Stimulated activated naive CD4-positive, alpha-beta T cell treated with Interleukin-2 at 50 U/mL for 16 hours (primary cell): ENCODE results near the gene CSPG5.

Experiments used
- DNase-seq: peaks from one replicate; lab custom pipeline; 2025; lab: John Stamatoyannopoulos, UW

Gene CSPG5

DNA sequence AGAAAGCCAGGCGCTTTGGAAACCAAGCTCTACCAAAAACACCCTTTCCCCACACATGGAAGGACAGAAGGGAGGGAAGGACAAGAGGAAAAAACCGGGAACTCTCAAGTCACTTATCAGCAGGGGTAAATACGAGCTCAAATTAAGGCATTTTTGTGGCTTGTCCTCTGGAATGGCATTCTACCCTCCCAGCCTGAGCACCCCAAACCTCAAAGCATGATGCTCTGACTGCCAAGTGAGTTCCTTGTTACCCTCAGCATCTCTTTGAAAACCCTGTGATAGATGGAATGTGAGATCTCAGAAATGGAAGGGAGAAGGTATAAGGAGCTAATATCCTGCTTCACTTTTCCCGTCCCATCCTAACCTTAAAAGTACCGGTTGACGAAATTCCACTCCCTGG, 8.1 kb upstream of the CSPG5 start:
- DNase-seq: no peak

DNA sequence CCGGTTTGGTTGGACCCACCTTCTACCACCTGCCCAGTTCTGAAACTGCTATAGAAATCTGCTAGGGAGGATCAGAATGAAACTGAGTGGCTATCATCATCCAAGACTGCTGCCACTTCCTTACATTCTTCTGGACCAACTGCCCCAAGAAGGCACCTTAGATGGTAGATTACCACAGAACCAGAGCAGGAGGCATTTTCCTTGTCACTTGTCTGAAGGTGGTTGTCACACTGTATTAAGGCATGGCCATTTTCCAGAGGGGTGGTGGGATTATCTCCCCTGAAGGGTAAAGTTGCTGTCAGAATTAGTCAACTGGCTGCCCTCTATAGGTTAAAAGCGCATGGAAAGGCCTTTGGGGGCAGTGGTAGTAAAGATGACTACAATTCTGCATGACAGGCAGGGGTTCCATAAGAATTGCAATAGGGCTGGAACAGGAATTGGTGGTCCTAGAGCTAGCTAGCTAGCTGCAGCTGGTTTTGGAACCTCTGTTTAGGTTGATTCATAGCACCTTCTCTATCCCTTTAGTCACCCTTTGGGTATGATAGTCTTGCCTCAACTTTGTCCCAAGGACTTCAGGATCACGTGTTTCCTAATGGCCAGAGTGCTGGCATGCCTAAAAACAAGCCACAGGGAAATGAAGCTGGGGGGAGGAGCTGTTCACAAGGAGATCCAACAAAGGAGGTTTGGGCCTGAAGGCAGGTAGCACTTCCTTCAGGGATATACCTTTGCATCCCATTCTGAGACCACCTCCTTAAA, 4.8 kb upstream of the CSPG5 start:
- no peak for DNase-seq

DNA sequence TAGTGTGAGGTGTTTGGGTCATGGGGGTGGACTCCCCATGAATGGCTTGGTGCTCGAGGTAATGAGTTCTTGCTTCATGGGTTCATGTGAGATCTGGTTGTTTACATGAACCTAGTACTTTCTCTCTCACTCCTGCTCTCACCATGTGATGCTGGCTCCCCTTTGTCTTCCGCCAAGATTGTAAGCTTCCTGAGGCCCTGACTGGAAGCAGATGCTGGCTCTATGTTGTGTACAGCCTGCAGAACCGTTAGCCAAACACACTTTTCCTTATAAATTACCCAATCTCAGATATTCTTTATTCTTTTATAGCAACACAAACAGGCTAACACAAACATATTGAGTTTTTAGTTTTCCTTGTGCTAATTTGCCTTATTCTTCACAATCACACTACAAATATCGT, 3.2 kb upstream of the CSPG5 start:
- no peak for DNase-seq

DNA sequence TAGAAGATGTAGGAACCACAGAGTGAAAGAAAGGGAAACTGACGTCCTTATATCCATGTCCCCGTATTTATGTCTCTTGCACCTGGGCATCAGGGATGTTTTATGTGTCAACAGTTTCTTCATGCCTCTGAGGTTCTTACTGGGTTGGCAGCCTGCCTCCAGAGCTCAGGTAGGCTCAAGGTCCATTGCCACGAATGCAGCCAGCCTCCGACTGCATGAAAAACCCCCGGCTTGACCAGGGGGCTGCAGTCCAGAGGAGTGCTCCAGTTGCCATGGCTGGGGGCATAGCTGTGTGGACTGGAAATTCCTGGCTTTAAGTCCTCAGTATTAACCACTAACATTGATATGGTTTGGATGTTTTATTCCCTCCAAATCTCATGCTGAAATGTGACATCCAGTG, 2.8 kb upstream of the CSPG5 start:
- no peak for DNase-seq

DNA sequence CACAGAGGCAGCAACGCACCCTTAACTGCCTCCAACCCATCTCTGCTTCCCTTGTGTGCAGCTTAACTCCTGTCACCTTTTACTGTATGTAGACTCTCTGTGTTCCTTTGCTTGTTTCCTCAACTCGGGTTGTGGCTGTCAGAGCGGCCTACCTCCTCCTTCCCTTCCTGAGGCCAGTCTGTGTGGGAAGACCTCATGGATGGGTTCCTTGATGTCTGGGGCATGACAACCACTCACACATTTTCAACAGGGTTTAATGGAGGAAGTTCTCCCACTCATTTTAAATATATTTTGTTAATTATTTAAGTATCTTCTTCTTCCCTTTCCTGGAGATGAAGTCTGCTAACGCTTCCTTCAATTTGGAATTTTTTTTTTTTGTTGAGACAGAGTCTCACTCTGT, 1.8 kb upstream of the CSPG5 start:
- no peak for DNase-seq

DNA sequence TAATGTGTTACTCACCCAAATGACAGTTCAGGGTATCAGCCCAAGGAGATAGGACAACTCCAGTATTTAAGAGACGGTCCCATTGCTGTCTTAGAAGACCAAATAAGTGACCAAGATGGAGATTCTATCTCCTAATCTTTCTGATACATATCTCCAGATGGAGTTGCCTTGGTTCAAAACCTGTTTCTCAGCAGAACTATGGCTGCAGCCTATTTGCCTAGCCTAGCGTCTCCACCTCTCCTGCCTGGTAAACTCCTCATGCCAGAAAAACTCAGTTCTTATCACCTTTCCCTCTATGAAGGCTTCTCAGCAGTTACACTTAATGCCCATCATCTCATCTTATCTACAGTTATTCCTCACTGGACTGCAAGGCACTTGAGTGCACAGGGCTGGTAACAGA, 1.2 kb upstream of the CSPG5 start:
- no peak for DNase-seq

DNA sequence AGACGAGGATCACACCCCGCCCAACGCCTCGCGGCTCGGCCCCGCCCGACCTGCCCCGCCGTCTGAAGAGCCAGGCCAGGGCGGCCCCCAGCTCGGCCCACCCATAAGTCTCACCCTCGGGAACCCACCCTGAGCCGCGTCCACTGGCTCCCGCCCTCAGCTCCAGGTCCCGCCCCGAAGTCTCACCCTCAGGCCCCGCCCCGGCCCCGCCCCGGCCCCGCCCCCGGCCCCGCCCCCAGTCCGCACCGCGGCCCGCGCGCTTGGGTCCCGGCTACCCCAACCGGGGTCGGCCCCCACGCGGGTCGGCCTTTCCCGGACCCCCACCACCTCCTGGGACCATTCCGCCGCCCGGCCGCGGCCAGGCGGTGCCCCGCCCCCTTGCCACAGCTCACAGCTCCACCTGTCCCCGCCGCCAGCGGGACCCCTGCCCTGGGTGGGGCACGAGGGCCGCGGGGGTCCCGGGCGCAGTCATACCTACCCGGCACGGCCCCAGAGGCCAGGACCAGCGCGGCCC, 489 bp downstream of the CSPG5 start:
- DNase-seq: peak; percentile 49

DNA sequence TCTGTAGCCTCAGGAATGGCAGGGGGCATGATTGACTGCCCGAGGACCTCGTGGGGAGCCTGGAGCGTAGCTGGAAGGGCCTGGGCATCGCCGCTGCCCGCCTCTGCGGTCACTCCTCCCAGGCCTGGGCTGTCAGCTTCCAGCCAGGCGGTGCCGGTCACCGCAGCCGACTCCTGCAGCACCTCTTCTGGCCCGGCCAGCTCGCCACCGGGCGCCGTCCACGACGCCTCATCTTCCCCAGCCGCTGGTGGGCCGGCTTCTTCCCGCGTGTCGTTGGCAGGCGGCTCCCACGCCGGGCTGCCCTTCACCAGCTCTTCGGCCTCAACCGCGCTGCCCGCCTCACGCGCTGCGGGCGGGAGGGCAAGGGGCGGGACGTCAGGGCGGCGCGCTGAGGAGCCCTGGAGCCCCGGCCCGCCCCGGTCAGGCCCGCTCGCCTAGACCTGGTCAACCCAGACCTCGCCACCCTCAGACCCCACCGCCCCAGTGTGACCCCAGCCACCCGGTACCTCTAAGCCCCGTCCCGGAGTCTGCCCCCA, 1.0 kb downstream of the CSPG5 start:
- no peak for DNase-seq

DNA sequence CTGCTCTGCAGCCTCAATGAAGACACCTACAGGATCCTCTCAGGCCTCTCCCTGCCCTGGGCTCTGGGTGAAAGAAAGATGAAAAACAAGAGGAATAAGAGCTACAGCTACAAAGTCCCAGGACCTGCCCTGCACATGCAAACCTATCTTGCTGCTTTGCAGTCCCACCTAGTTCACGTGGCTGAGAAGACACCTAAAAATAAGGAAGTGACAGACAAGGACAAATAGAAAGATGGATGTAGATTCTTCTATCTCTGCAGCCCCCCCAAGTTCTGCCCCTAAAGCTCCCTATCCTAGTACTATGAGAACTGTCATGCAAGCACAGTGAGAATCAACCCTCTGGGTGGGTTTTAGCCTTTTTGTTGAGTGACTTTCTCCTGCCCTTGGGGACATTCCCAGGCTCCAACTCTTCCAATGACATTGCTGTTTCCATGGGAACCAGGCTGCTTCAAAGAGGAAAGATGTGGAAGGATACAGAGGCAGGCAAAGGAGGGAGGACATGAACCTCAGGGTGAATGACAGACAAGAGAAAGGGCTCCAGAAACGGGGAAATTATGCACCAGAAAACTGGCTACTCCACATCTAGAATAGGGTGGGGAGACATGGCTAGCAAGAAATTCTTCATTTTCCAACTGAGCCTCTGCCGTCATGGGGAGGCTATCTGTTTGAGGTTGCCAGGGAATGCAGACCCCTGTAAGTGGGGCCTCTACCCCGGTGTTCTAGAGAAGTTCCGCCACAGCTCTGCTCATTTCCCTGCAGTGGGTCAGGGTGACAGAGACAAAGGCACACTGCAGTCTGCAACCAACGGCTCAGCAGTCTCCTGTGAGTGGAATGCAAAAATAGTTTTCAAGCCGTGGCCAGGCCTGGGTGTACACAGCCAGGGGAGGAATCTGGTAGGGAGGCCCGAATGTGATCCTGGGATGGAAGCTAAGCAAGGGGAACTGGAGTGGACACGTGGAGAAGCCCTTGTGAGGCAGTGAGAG, 5.2 kb downstream of the CSPG5 start:
- no peak for DNase-seq

DNA sequence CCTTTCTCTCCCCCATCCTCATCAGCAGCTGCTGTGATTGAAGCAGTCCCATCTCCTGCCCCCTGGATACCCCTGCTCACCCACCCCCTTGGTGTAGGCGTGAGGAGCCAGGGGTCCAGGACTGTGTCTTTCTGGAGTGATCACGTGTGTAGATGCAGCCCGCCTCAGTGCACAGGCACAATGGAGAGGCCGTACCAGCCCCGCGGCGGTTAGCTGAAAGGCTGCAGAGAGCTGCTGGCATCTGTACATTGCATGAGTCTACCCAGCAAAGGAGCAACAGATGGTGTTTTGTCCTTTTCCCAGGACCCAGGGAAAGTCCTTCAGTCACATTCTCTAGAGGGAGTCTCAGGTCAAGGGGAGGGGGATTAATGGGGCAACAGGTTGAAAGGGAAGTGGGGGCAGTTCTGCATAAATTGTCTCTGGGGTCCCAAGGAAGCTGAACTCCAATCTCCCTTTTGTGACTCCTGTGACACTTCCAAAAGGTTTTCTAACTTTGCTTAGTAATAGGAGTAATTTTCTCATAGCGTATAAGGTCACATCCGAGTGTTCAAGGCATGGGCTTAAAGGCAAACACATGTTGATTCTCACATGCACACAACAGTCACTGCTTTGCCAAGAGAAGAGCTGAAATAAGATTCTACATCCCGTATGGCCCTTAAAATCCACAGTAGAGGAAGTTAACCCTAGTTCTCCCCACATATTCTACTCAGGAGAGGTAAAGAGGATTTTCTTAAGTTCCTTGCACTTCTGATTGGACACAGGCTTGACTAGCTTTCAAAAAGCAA, 7.1 kb downstream of the CSPG5 start:
- DNase-seq: no peak

DNA sequence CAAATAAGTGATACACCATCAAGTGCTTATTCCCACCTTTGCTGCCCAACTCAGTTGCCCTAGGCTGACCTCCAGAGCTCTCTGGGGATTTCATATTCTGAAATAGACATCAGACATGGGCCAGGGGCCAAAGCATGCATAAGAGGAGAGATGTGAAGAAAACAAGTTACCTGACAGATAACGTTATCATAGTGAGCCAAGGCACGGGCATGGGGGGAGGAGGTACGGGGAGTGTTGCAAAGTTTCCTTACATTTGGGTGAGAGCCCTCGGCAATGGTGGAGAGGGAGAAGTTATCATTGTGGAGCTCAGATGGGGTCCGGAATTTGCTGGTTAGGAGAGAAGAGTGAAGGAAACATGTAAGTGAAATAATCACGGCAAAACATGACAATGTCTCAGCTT, 9.8 kb downstream of the CSPG5 start:
- DNase-seq: no peak

DNA sequence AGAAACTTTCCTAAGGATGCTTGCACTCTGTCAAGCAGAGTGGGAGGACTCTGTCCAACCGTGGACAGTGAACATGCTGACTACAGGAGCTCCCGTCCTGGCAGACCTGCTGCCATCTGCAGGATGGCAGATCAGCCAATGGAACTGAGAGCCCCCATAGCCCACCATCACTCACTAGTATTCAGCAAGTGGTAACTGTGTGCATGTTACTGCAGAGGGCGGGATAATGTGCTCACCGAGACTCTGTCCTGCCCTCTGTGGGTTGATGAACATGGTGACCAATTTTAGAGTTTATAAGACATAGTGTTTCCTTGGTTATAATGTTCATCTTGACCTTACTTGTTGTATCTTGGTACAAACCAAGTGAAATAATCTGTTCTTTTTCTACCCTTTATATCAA, 11.5 kb downstream of the CSPG5 start:
- DNase-seq: no peak

DNA sequence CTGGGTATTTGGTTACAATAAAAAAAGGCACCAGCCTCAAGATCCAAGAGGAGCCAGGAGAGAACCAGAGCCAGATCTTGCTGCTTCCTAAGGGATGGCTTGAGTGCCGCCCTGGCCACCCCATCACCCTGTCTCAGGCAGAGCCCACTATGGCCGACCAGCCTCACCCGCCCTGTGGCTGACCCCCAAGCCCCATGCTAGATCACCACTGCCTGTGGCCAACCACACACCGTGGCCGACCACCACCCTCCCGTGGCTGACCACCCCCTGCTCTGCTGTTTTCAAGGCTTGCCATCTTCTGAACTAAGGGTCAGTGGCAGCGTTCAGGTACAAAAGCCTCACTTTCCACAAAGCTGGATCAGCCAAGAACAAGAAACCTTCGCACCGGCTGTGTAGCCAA, 12.0 kb downstream of the CSPG5 start:
- DNase-seq: no peak

DNA sequence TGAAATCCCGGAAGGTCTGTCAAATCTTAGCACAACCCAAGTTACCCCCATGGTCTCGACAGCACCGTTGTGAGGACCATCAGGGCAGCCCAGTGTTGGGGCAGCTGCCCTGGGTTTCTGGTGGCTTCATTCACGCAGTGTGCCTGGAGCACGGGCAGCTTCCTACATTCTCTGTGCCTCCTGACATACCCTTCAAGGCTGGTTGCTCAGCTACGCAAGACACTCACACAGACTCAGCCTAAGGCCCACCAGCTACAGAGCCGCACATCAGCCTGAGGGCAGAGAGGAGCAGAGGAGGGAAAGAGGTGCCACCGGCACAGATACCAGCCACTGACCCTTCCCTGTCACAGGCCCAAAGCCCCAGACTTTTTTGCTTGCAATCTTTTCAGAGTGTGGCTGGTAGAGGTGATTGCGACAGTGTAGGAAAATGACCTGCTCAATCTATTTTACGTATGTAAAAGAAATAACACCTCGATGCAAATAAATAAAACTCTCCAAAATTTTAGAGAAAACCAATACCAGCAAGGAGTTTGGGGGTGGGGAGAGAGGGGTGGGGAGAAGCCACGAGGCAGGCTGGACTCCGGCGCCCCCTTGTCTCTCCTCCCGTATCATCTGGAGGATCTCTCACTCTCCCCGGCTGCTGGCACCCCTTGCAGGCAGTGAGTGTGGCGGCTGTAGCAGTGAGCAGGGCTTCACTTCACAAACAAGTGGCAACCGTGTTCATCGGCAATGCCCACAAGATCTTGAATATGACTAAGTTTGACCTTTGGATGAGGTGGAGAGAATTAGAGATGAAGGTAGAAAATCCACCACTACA, 12.7 kb downstream of the CSPG5 start:
- no peak for DNase-seq

DNA sequence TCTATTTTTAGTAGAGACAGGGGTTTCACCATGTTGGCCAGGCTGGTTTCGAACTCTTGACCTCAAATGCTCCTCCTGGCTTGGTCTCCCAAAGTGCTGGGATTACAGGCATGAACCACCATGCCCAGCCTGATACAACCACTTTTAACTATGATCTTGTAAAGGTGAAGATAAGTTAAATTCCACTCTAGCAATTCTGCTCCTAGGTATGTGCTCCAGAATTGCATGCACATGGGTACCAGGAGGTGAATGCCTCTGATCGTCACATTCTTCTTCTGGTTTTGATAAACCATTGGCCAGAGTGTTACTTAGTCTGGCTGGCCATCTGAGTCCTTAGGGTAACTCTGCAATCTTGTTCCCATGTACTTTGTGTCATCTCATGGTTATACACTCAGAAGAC, 22.3 kb downstream of the CSPG5 start:
- no peak for DNase-seq

DNA sequence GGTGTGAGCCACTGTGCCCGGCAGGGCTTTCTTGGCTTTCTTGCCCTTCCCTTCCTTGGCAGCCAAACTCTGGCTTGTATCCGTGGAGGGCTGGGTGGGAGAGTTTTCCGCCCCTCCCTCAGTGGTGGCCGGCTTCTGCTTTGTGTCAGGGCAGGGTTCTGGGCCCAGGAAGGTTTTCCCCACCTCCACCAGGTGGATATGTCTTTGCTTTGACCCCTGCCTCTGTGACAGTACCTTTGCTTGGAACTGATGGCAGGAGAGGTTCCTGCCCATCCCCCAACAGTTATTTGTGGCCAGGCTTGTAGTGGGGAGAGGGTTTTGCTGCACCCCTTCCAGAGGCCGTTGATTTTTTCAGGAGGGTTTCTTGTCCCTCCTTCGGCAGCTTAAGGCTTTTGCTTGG, 24.3 kb downstream of the CSPG5 start:
- no peak for DNase-seq

DNA sequence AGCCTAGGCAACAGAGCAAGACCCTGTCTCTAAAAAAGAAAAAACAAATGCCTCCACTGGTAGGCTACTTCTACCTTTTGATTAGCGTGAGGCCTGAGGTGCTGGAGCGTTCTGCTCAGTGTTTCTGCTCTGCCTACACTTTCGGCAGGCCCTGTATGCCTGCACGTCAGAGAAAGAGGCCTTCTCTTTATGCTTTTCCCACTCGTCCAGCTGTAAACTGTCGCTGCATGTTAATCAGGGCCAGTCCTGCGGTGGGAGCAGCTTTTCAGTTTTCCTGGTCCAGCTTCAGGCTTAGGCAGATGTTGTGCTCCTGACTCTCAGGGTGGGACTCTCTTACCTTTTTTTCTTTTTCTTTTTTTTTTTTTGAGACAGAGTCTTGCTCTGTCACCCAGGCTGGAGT, 25.3 kb downstream of the CSPG5 start:
- DNase-seq: no peak

DNA sequence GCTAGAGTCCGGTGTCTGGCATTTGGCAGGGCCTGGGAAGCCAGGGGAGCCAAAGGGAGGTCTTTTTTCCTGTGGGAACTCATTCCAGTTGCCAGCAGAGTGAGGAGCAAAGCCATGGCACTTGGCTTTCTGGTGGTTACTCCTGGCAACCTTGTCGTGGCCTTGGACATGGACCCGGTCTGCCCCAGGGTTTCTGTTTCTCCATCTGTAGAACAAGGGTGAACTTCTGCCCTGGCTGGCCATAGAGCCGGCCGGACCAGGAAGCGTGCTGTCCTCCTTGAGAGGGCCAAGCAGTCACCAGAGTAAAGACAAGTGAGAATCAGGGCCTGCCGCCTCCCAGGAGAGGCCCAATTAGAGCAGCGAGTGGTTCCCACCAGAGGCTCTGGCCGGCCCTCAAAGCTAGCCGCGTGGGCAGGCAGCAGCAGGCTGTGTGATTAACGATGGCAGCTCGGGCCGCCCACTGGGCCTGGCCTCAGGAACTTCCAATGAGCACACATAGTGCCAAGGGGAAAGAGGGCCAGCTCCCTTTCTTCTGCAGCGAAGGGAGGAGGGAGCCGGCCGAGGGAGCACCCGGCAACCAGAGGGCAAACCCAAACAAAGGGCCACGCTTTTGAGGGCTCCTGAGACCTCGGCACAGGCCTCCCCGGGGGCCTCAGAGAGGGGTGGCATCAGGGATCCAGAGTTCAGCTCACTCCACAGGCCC, 36.0 kb downstream of the CSPG5 start:
- no peak for DNase-seq

DNA sequence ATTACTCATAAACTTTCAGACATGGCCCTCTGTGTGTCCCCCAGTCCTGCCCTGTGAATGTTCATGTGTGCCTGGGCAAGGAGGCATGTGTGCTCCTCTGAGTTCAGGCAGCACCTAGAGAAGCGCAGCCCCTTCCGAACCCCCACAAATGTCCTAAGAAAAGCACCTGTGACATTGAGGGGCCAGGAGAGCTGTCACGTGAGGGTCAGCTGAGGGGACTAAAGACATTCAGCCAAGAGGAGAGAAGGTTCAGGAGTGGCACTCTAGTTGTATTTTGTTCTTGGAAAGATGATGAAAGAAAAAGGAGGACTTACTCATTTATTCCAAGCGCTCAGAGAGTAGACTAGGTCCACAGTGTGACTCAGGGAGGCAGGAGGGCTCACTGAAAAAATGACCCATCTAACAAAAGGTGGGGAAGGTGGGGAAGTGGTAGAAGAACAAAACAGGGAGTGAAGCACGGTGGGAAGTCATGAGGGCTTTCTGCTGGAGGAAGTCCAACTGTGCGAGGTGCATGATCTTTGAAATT, 37.0 kb downstream of the CSPG5 start:
- no peak for DNase-seq

DNA sequence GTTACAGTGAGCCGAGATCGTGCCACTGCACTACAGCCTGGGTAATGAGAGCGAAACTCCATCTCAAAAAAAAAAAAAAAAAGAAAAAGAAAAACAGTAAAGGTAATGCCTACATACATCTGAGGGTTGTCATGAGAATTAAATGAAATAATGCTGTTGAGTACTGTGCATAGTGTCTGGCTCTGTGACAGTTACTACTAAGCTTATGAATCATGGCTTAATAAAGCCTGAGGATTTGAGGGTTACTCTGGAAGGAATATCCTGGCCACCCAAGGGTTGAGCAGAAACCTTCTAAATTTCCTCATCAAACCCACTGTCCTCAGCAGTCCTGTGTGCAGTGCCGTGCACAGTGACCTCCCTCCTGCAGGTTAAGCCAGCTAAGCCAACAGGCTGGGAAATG, 38.4 kb downstream of the CSPG5 start:
- no peak for DNase-seq
